Tibial artery (tissue), 4 donors: ENCODE results near the gene ZFP82.
A peak's percentile ranks its signal among the peaks of the same experiment; 100 is the strongest.

Experiments used
- DNase-seq, 2 donors: peaks; one replicate each; pipeline ENCODE4 v3.0.0-alpha.2; 2019
- H3K27ac ChIP-seq, 2 donors: fragments of 200-600 bp; sonication (generic) in 1 of 2; 1 replicate in 1 of 2; 2 replicates in 1 of 2; pipeline ENCODE4 v1.5.1; 2018 to 2019; ENCODE audit warnings: mild to moderate bottlenecking in 1 of 2
- H3K27me3 ChIP-seq, 2 donors: fragments of 200-600 bp; sonication (generic) in 1 of 2; one replicate each; pipeline versions ENCODE4 v1.5.1 to v1.6.0; 2016 to 2019
- H3K36me3 ChIP-seq, 3 donors: fragments of 200-600 bp; sonication (generic) in 2 of 3; one replicate each; pipeline ENCODE4 v1.5.1; 2016 to 2019; ENCODE audit warnings: mild to moderate bottlenecking in 2 of 3
- H3K4me1 ChIP-seq, 4 donors: fragments of 200-600 bp; sonication (generic) in 2 of 4; 1 replicate in 3 of 4; 2 replicates in 1 of 4; pipeline ENCODE4 v1.5.1; 2016 to 2019
- H3K4me3 ChIP-seq, 2 donors: fragments of 200-600 bp; sonication (generic) in 1 of 2; 1 replicate in 1 of 2; 2 replicates in 1 of 2; pipeline ENCODE4 v1.5.1; 2018 to 2019; ENCODE audit warnings: mild to moderate bottlenecking in 2 of 2
- H3K9me3 ChIP-seq, 3 donors: fragments of 200-600 bp; sonication (generic) in 1 of 3; one replicate each; pipeline ENCODE4 v1.5.1; 2016 to 2019
- CTCF ChIP-seq, 2 experiments: fragments of 200-600 bp in 1 of 2; fragments of 450-650 bp in 1 of 2; IDR thresholded peaks; one replicate each; pipeline ENCODE4 v1.5.1; 2017 to 2019; ENCODE audit warnings: antibody characterized with exemption in 2 of 2, mild to moderate bottlenecking in 1 of 2, moderate library complexity in 1 of 2
- intact Hi-C: fragments of 100-400 bp; cut with DNase I; formaldehyde crosslinking; loops from one replicate; pipeline ENCODE4 v1.15.0; 2023; ENCODE audit warnings: low total_unique reads

Gene ZFP82

GRCh38 chr19:36418287-36419001 is at the start of gene ZFP82:
Gene ZFP82 (minus strand): TSS chr19:36418644. CDS start chr19:36409789, 8,855 bp downstream.
- H3K4me1 ChIP-seq = peaks cover 0 to 19% (median 15%) of the 10 kb centered on the region in 4 donors
- intact Hi-C loops = no loop called here
- H3K4me3 ChIP-seq = peak within 1 kb of the TSS; percentile 67 to 72
- H3K27me3 ChIP-seq = no peaks in the 10 kb centered on the region
- peak within 1 kb of the TSS; percentile 87 to 99 for H3K27ac ChIP-seq
- H3K9me3 ChIP-seq = peaks cover 0 to 5% (median 0%) of the 10 kb centered on the region in 3 donors
- peak; percentile 61 to 87 for DNase-seq
- TF ChIP-seq CTCF (IDR thresholded peaks at IDR 0.05) = no peak
- no peaks in the 10 kb centered on the region for H3K36me3 ChIP-seq

GRCh38 chr19:36460046-36460445 is 41.6 kb upstream of the ZFP82 start:
- H3K9me3 ChIP-seq = peaks cover 0 to 45% (median 9%) of the 10 kb centered on the region in 3 donors
- no peak for TF ChIP-seq CTCF (IDR thresholded peaks at IDR 0.05)
- DNase-seq = no peak
- H3K4me3 ChIP-seq = no peak overlapping the region
- intact Hi-C loops = no loop called here
- peaks cover 52 to 79% (median 56%) of the 10 kb centered on the region in 3 donors for H3K36me3 ChIP-seq
- no peaks in the 10 kb centered on the region for H3K4me1 ChIP-seq
- H3K27me3 ChIP-seq = no peaks in the 10 kb centered on the region
- H3K27ac ChIP-seq = no peak overlapping the region

GRCh38 chr19:36456831-36457230 is 38.4 kb upstream of the ZFP82 start:
- H3K27me3 ChIP-seq = no peaks in the 10 kb centered on the region
- H3K27ac ChIP-seq = no peak overlapping the region
- no peak for TF ChIP-seq CTCF (IDR thresholded peaks at IDR 0.05)
- no peaks in the 10 kb centered on the region for H3K4me1 ChIP-seq
- DNase-seq = no peak
- H3K36me3 ChIP-seq = peaks cover 60 to 85% (median 85%) of the 10 kb centered on the region in 3 donors
- intact Hi-C loops = no loop called here
- H3K9me3 ChIP-seq = peaks cover 0 to 66% (median 18%) of the 10 kb centered on the region in 3 donors
- no peak overlapping the region for H3K4me3 ChIP-seq

- no peak for TF ChIP-seq CTCF (IDR thresholded peaks at IDR 0.05)
- DNase-seq = no peak
- Histone ChIP-seq H3K9me3 (peaks cover 0 to 97% (median 78%) of the 10 kb centered on the region in 3 donors), H3K27ac (no peak overlapping the region), H3K4me3 (no peak overlapping the region), H3K27me3 (no peaks in the 10 kb centered on the region), H3K4me1 (no peaks in the 10 kb centered on the region), H3K36me3 (peaks cover 86 to 100% (median 95%) of the 10 kb centered on the region in 3 donors)
- intact Hi-C loops = no loop called here
Observed at GRCh38 chr19:36449059-36449670, 30.7 kb upstream of the ZFP82 start.

GRCh38 chr19:36441339-36441738 is 22.9 kb upstream of the ZFP82 start:
- intact Hi-C loops = no loop called here
- Histone ChIP-seq H3K27ac (no peak overlapping the region), H3K9me3 (peaks cover 7 to 90% (median 64%) of the 10 kb centered on the region in 3 donors), H3K4me1 (no peaks in the 10 kb centered on the region), H3K4me3 (no peak overlapping the region), H3K27me3 (no peaks in the 10 kb centered on the region), H3K36me3 (peaks cover 10 to 32% (median 24%) of the 10 kb centered on the region in 3 donors)
- TF ChIP-seq CTCF (IDR thresholded peaks at IDR 0.05) = no peak
- no peak for DNase-seq
